Activated T-helper 2 cell treated with anti-CD3 and anti-CD28 coated beads, Interferon-gamma antibody, Interleukin-2, Interleukin-4, amounts not matched to agents 10 μg/mL and 5 μg/mL and 100 μg/mL, durations not matched to agents 14 hours and 24 hours and 36 hours (primary cell): ENCODE results near the gene PALMD. TPM values are rescaled to one million over a fixed set of nuclear protein-coding genes. Genes with fewer than 3 reads are reported as not detected.
A peak's percentile ranks its signal among the peaks of the same experiment; 100 is the strongest.

Experiments used
- DNase-seq: peaks from one replicate; pipeline ENCODE4 v3.0.0; 2021; ENCODE audit warnings: low spot score
- H3K27ac Mint-ChIP-seq: one replicate; pipeline ENCODE4 v1.8.0; 2021; ENCODE audit warnings: mixed read lengths
- H3K27me3 Mint-ChIP-seq: one replicate; pipeline ENCODE4 v1.8.0; 2021; ENCODE audit warnings: low read depth, mixed read lengths
- H3K36me3 Mint-ChIP-seq: one replicate; pipeline ENCODE4 v1.8.0; 2021; ENCODE audit warnings: low read depth, mixed read lengths
- H3K4me1 Mint-ChIP-seq: one replicate; pipeline ENCODE4 v1.8.0; 2021; ENCODE audit warnings: low read depth, mixed read lengths
- H3K4me3 Mint-ChIP-seq: one replicate; pipeline ENCODE4 v1.8.0; 2021; ENCODE audit warnings: low read depth, mild to moderate bottlenecking, moderate library complexity, mixed read lengths
- H3K9me3 Mint-ChIP-seq: one replicate; pipeline ENCODE4 v1.8.0; 2021; ENCODE audit warnings: mixed read lengths
- intact Hi-C: fragments of 100-400 bp; cut with micrococcal nuclease; formaldehyde crosslinking; loops from one replicate; pipeline ENCODE4 v1.15.1; 2023
- total RNA-seq: library from RNA; stranded (reverse); gene quantifications from 2 replicates; pipeline ENCODE4 v1.2.3, GENCODE V29; 2022

Gene PALMD
- total RNA-seq, 1 donor from 2014 or later, result not detected

GRCh38 chr1:99672530-99673213, 26.8 kb downstream of the PALMD start:
- no peak for DNase-seq
- H3K4me3 Mint-ChIP-seq, result no peak overlapping the region
- H3K27me3 Mint-ChIP-seq, result peaks cover 12% of the 10 kb centered on the region
- H3K36me3 Mint-ChIP-seq, result no peaks in the 10 kb centered on the region
- no peaks in the 10 kb centered on the region for H3K4me1 Mint-ChIP-seq
- no peaks in the 10 kb centered on the region for H3K9me3 Mint-ChIP-seq
- no peak overlapping the region for H3K27ac Mint-ChIP-seq
- intact Hi-C loops, result no loop called here

GRCh38 chr1:99673315-99673714, 27.4 kb downstream of the PALMD start:
- H3K27ac Mint-ChIP-seq, result no peak overlapping the region
- intact Hi-C loops, result no loop called here
- no peaks in the 10 kb centered on the region for H3K9me3 Mint-ChIP-seq
- H3K4me1 Mint-ChIP-seq, result no peaks in the 10 kb centered on the region
- no peaks in the 10 kb centered on the region for H3K36me3 Mint-ChIP-seq
- H3K27me3 Mint-ChIP-seq, result peaks cover 11% of the 10 kb centered on the region
- no peak for DNase-seq
- H3K4me3 Mint-ChIP-seq, result no peak overlapping the region

- H3K9me3 Mint-ChIP-seq, result no peaks in the 10 kb centered on the region
- no peak overlapping the region for H3K27ac Mint-ChIP-seq
- H3K27me3 Mint-ChIP-seq, result peaks cover 9% of the 10 kb centered on the region
- intact Hi-C loops, result no loop called here
- no peaks in the 10 kb centered on the region for H3K36me3 Mint-ChIP-seq
- H3K4me1 Mint-ChIP-seq, result no peaks in the 10 kb centered on the region
- no peak for DNase-seq
- H3K4me3 Mint-ChIP-seq, result no peak overlapping the region
These were observed 28.5 kb downstream of the PALMD start for GRCh38 chr1:99674115-99675064.

- no peaks in the 10 kb centered on the region for H3K4me1 Mint-ChIP-seq
- no peak overlapping the region for H3K27ac Mint-ChIP-seq
- H3K36me3 Mint-ChIP-seq, result no peaks in the 10 kb centered on the region
- peaks cover 6% of the 10 kb centered on the region for H3K27me3 Mint-ChIP-seq
- no peaks in the 10 kb centered on the region for H3K9me3 Mint-ChIP-seq
- H3K4me3 Mint-ChIP-seq, result no peak overlapping the region
- intact Hi-C loops, result no loop called here
- no peak for DNase-seq
These were observed 29.4 kb downstream of the PALMD start for GRCh38 chr1:99675292-99675691.

- no peaks in the 10 kb centered on the region for H3K4me1 Mint-ChIP-seq
- DNase-seq, result no peak
- no peak overlapping the region for H3K27ac Mint-ChIP-seq
- peaks cover 6% of the 10 kb centered on the region for H3K27me3 Mint-ChIP-seq
- H3K36me3 Mint-ChIP-seq, result no peaks in the 10 kb centered on the region
- no peak overlapping the region for H3K4me3 Mint-ChIP-seq
- no peaks in the 10 kb centered on the region for H3K9me3 Mint-ChIP-seq
- intact Hi-C loops, result no loop called here
These were observed 30.1 kb downstream of the PALMD start for GRCh38 chr1:99675994-99676393.

GRCh38 chr1:99676876-99677275, 31.0 kb downstream of the PALMD start:
- no peak overlapping the region for H3K27ac Mint-ChIP-seq
- H3K4me3 Mint-ChIP-seq, result no peak overlapping the region
- no peaks in the 10 kb centered on the region for H3K9me3 Mint-ChIP-seq
- peaks cover 6% of the 10 kb centered on the region for H3K27me3 Mint-ChIP-seq
- no peak for DNase-seq
- H3K4me1 Mint-ChIP-seq, result no peaks in the 10 kb centered on the region
- no peaks in the 10 kb centered on the region for H3K36me3 Mint-ChIP-seq
- intact Hi-C loops, result no loop called here

GRCh38 chr1:99677416-99677815, 31.5 kb downstream of the PALMD start:
- intact Hi-C loops, result no loop called here
- H3K4me3 Mint-ChIP-seq, result no peak overlapping the region

GRCh38 chr1:99680270-99680669, 34.4 kb downstream of the PALMD start:
- no peaks in the 10 kb centered on the region for H3K4me1 Mint-ChIP-seq
- no peak for DNase-seq
- H3K27ac Mint-ChIP-seq, result no peak overlapping the region
- no peak overlapping the region for H3K4me3 Mint-ChIP-seq
- intact Hi-C loops, result no loop called here
- no peaks in the 10 kb centered on the region for H3K9me3 Mint-ChIP-seq
- no peaks in the 10 kb centered on the region for H3K36me3 Mint-ChIP-seq
- H3K27me3 Mint-ChIP-seq, result peaks cover 10% of the 10 kb centered on the region

More at GRCh38 chr1:99677416-99677815, 31.5 kb downstream of the PALMD start:
- H3K4me1 Mint-ChIP-seq, result no peaks in the 10 kb centered on the region
- DNase-seq, result no peak
- peaks cover 6% of the 10 kb centered on the region for H3K27me3 Mint-ChIP-seq
- H3K9me3 Mint-ChIP-seq, result no peaks in the 10 kb centered on the region
- no peak overlapping the region for H3K27ac Mint-ChIP-seq
- H3K36me3 Mint-ChIP-seq, result no peaks in the 10 kb centered on the region

- Mint-ChIP-seq H3K27ac (no peak overlapping the region), H3K4me3 (no peak overlapping the region), H3K27me3 (peaks cover 6% of the 10 kb centered on the region), H3K4me1 (no peaks in the 10 kb centered on the region), H3K36me3 (no peaks in the 10 kb centered on the region), H3K9me3 (no peaks in the 10 kb centered on the region)
- intact Hi-C loops, result no loop called here
- no peak for DNase-seq
These were observed 35.7 kb downstream of the PALMD start for GRCh38 chr1:99681583-99681982.

GRCh38 chr1:99682291-99682751, 36.4 kb downstream of the PALMD start:
- Mint-ChIP-seq H3K27ac (no peak overlapping the region), H3K36me3 (no peaks in the 10 kb centered on the region), H3K4me1 (no peaks in the 10 kb centered on the region), H3K4me3 (no peak overlapping the region), H3K27me3 (peaks cover 8% of the 10 kb centered on the region), H3K9me3 (no peaks in the 10 kb centered on the region)
- intact Hi-C loops, result no loop called here
- no peak for DNase-seq

GRCh38 chr1:99685516-99686180, 39.7 kb downstream of the PALMD start:
- Mint-ChIP-seq H3K4me3 (no peak overlapping the region), H3K4me1 (no peaks in the 10 kb centered on the region), H3K9me3 (no peaks in the 10 kb centered on the region), H3K27ac (no peak overlapping the region), H3K36me3 (no peaks in the 10 kb centered on the region), H3K27me3 (peaks cover 14% of the 10 kb centered on the region)
- intact Hi-C loops, result loop anchor here (2.0 kb wide), 1 partner anchor 505 kb away; no protein-coding TSS in a partner anchor
- DNase-seq, result peak; percentile 22

GRCh38 chr1:99691175-99691574, 45.3 kb downstream of the PALMD start:
- Mint-ChIP-seq H3K27ac (no peak overlapping the region), H3K4me3 (no peak overlapping the region), H3K27me3 (peaks cover 22% of the 10 kb centered on the region), H3K36me3 (no peaks in the 10 kb centered on the region), H3K4me1 (no peaks in the 10 kb centered on the region), H3K9me3 (no peaks in the 10 kb centered on the region)
- DNase-seq, result no peak
- intact Hi-C loops, result loop anchor here (10.0 kb wide), 1 partner anchor 76 kb away; no protein-coding TSS in a partner anchor
